GF-D8 (cell line): ENCODE results near the gene ATF6.

Experiments
- DNase-seq: peaks from one replicate; lab custom pipeline; 2025; lab: John Stamatoyannopoulos, UW

The ATF6 gene

GRCh38 chr1:161966067-161966466 is 199.9 kb downstream of the ATF6 start:
- no peak for DNase-seq

GRCh38 chr1:161970036-161970435 is 203.9 kb downstream of the ATF6 start:
- DNase-seq: no peak

- no peak for DNase-seq
These were observed 204.5 kb downstream of the ATF6 start for GRCh38 chr1:161970633-161971032.

GRCh38 chr1:161972828-161973227 is 206.7 kb downstream of the ATF6 start:
- no peak for DNase-seq

GRCh38 chr1:161973924-161974845 is 208.1 kb downstream of the ATF6 start:
- no peak for DNase-seq

GRCh38 chr1:161978011-161978790 is 212.1 kb downstream of the ATF6 start:
- DNase-seq: no peak

- no peak for DNase-seq
These were observed 215.0 kb downstream of the ATF6 start for GRCh38 chr1:161981126-161981525.

GRCh38 chr1:161981735-161982506 is 215.8 kb downstream of the ATF6 start:
- DNase-seq: no peak

- no peak for DNase-seq
These were observed 216.4 kb downstream of the ATF6 start for GRCh38 chr1:161982507-161982895.

- DNase-seq: no peak
These were observed 216.8 kb downstream of the ATF6 start for GRCh38 chr1:161982917-161983316.

GRCh38 chr1:161983725-161984124 is 217.6 kb downstream of the ATF6 start:
- DNase-seq: no peak

- no peak for DNase-seq
These were observed 219.2 kb downstream of the ATF6 start for GRCh38 chr1:161985301-161985822.

- DNase-seq: no peak
These were observed 220.2 kb downstream of the ATF6 start for GRCh38 chr1:161986328-161986727.

GRCh38 chr1:161987303-161987702 is 221.2 kb downstream of the ATF6 start:
- no peak for DNase-seq

GRCh38 chr1:161987872-161988271 is 221.8 kb downstream of the ATF6 start:
- DNase-seq: no peak

GRCh38 chr1:161988413-161988812 is 222.3 kb downstream of the ATF6 start:
- no peak for DNase-seq

- no peak for DNase-seq
These were observed 223.0 kb downstream of the ATF6 start for GRCh38 chr1:161989108-161989507.

GRCh38 chr1:161989786-161990185 is 223.7 kb downstream of the ATF6 start:
- DNase-seq: peak; percentile 7

- no peak for DNase-seq
These were observed 227.5 kb downstream of the ATF6 start for GRCh38 chr1:161993576-161993975.

GRCh38 chr1:161994175-161994668 is 228.1 kb downstream of the ATF6 start:
- no peak for DNase-seq

- no peak for DNase-seq
These were observed 231.0 kb downstream of the ATF6 start for GRCh38 chr1:161997152-161997551.

GRCh38 chr1:161998811-161999210 is 232.7 kb downstream of the ATF6 start:
- DNase-seq: no peak
